Measurements from ENCODE around the gene CDK19. TPM values are rescaled to one million over a fixed set of nuclear protein-coding genes. Genes with fewer than 3 reads are reported as not detected.

CDK19 gene
- polyA plus RNA-seq, 1 donor from 2014 or later = 40.7 TPM

DNA sequence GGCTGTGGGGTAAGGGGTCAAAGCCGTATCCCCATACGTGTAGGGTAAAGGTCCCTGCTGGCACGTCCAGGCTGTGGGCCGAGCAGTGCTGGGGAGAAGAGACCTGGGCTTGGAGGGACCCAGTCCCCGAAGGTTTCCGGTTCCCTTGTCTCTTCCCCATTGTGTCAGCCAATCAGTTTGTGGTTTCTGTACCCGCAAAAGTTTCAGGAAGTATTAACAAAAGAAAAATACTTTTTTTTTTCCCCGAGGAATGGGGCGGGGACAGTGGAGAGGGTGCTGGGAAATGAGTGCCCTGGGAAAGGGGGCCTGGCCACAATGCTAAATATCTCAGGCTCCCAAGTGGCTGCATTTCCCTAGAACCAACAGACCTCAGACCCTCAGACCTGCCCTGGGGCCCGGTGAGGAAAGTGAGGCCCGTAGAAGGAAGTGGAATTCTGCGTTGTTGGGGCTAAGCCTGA, 44.1 kb upstream of the CDK19 start:
- no peaks in the 10 kb centered on the region for H3K9me2 ChIP-seq (ENCODE audit: insufficient read depth, low read length)
- H2AFZ ChIP-seq (ENCODE audit: low read depth, low read length) = no peak overlapping the region
- H3K36me3 ChIP-seq (ENCODE audit: insufficient read depth, low read length) = no peaks in the 10 kb centered on the region
- no peak overlapping the region for H3K4me2 ChIP-seq (ENCODE audit: low read length)
- no peaks in the 10 kb centered on the region for H3K9me3 ChIP-seq (ENCODE audit: low read length)
- H3K79me2 ChIP-seq (replicated peaks; ENCODE audit: insufficient read depth, low read length) = no peaks in the 10 kb centered on the region
- H3K27me3 ChIP-seq (ENCODE audit: insufficient read depth, low read depth, low read length) = no peaks in the 10 kb centered on the region
- H4K20me1 ChIP-seq (ENCODE audit: insufficient read depth) = no peaks in the 10 kb centered on the region
- H3K27ac ChIP-seq (ENCODE audit: low read length) = no peak overlapping the region
- H3K9ac ChIP-seq (ENCODE audit: low read length) = no peak overlapping the region
- TF ChIP-seq MXI1 (conservative IDR thresholded peaks at IDR 0.05; ENCODE audit: poor library complexity, severe bottlenecking) (no peak), TAF1 (IDR thresholded peaks at IDR 0.05; ENCODE audit: low read depth) (no peak), POLR2AphosphoS5 (IDR thresholded peaks at IDR 0.05) (no peak), EP300 (conservative IDR thresholded peaks at IDR 0.05; ENCODE audit: poor library complexity, severe bottlenecking) (no peak), EZH2 (IDR thresholded peaks at IDR 0.05; ENCODE audit: borderline replicate concordance, insufficient read depth, low read length, poor library complexity, severe bottlenecking) (no peak), RAD21 (conservative IDR thresholded peaks at IDR 0.05) (no peak), SMC3 (conservative IDR thresholded peaks at IDR 0.05; ENCODE audit: poor library complexity) (no peak)
- TF ChIP-seq, protein P1, sequence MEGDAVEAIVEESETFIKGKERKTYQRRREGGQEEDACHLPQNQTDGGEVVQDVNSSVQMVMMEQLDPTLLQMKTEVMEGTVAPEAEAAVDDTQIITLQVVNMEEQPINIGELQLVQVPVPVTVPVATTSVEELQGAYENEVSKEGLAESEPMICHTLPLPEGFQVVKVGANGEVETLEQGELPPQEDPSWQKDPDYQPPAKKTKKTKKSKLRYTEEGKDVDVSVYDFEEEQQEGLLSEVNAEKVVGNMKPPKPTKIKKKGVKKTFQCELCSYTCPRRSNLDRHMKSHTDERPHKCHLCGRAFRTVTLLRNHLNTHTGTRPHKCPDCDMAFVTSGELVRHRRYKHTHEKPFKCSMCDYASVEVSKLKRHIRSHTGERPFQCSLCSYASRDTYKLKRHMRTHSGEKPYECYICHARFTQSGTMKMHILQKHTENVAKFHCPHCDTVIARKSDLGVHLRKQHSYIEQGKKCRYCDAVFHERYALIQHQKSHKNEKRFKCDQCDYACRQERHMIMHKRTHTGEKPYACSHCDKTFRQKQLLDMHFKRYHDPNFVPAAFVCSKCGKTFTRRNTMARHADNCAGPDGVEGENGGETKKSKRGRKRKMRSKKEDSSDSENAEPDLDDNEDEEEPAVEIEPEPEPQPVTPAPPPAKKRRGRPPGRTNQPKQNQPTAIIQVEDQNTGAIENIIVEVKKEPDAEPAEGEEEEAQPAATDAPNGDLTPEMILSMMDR (IDR thresholded peaks at IDR 0.05; ENCODE audit: poor library complexity, severe bottlenecking) = no peak
- TF ChIP-seq, protein P2, sequence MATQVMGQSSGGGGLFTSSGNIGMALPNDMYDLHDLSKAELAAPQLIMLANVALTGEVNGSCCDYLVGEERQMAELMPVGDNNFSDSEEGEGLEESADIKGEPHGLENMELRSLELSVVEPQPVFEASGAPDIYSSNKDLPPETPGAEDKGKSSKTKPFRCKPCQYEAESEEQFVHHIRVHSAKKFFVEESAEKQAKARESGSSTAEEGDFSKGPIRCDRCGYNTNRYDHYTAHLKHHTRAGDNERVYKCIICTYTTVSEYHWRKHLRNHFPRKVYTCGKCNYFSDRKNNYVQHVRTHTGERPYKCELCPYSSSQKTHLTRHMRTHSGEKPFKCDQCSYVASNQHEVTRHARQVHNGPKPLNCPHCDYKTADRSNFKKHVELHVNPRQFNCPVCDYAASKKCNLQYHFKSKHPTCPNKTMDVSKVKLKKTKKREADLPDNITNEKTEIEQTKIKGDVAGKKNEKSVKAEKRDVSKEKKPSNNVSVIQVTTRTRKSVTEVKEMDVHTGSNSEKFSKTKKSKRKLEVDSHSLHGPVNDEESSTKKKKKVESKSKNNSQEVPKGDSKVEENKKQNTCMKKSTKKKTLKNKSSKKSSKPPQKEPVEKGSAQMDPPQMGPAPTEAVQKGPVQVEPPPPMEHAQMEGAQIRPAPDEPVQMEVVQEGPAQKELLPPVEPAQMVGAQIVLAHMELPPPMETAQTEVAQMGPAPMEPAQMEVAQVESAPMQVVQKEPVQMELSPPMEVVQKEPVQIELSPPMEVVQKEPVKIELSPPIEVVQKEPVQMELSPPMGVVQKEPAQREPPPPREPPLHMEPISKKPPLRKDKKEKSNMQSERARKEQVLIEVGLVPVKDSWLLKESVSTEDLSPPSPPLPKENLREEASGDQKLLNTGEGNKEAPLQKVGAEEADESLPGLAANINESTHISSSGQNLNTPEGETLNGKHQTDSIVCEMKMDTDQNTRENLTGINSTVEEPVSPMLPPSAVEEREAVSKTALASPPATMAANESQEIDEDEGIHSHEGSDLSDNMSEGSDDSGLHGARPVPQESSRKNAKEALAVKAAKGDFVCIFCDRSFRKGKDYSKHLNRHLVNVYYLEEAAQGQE (IDR thresholded peaks at IDR 0.05; ENCODE audit: borderline replicate concordance) = no peak
- no peak overlapping the region for H3K4me3 ChIP-seq (ENCODE audit: low read length)
- no peaks in the 10 kb centered on the region for H3F3A ChIP-seq (ENCODE audit: insufficient read depth, low read length, poor library complexity, severe bottlenecking)

DNA sequence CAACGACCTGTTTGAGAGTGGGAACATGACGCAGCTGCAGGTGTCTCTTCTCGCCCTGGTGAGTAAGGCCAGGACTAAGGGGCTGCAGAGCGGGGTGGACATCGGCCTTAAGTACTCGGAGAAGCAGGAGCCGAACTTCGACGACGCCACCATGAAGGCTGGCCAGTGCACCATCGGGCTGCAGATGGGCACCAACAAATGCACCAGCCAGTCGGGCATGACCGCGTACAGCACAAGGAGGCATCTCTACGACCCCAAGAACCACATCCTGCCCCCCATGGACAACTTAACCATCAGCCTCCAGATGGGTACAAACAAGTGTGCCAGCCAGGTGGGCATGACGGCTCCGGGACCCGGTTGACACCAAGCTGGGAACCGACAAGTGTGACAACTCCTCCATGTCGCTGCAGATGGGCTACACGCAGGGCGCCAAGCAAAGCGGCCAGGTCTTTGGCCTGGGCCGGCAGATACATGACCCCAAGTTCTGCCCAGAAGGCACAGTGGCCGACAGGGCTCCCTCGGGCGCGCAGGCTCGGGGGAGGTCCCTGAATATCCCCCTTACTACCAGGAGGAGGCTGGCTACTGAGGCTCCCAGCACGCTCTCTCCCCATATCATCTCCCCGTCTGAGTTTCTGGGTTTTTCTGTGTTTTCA, 43.4 kb upstream of the CDK19 start:
- Histone ChIP-seq H2AFZ (ENCODE audit: low read depth, low read length) (no peak overlapping the region), H3K9me3 (ENCODE audit: low read length) (no peaks in the 10 kb centered on the region), H3K9me2 (ENCODE audit: insufficient read depth, low read length) (no peaks in the 10 kb centered on the region)

More for the DNA sequence above, 43.4 kb upstream of the CDK19 start:
- Histone ChIP-seq H3K4me2 (ENCODE audit: low read length) (no peak overlapping the region), H3K4me3 (ENCODE audit: low read length) (no peak overlapping the region), H3K36me3 (ENCODE audit: insufficient read depth, low read length) (no peaks in the 10 kb centered on the region), H3K27me3 (ENCODE audit: insufficient read depth, low read depth, low read length) (no peaks in the 10 kb centered on the region), H3K79me2 (replicated peaks; ENCODE audit: insufficient read depth, low read length) (no peaks in the 10 kb centered on the region), H3K27ac (ENCODE audit: low read length) (no peak overlapping the region), H3F3A (ENCODE audit: insufficient read depth, low read length, poor library complexity, severe bottlenecking) (no peaks in the 10 kb centered on the region), H4K20me1 (ENCODE audit: insufficient read depth) (no peaks in the 10 kb centered on the region), H3K9ac (ENCODE audit: low read length) (no peak overlapping the region)
- TF ChIP-seq POLR2AphosphoS5 (IDR thresholded peaks at IDR 0.05) (no peak), TAF1 (IDR thresholded peaks at IDR 0.05; ENCODE audit: low read depth) (no peak), EZH2 (IDR thresholded peaks at IDR 0.05; ENCODE audit: borderline replicate concordance, insufficient read depth, low read length, poor library complexity, severe bottlenecking) (no peak), SMC3 (conservative IDR thresholded peaks at IDR 0.05; ENCODE audit: poor library complexity) (no peak), EP300 (conservative IDR thresholded peaks at IDR 0.05; ENCODE audit: poor library complexity, severe bottlenecking) (no peak)

Data from neural cell (in vitro differentiated cells).